Measurements from ENCODE around the gene ALB.

- no peak for TF ChIP-seq CTCF (conservative IDR thresholded peaks at IDR 0.05 in 1 of 2, IDR thresholded peaks at IDR 0.05 in 1 of 2; ENCODE audit: low read depth in 1 of 2, low read length in 2 of 2)
- no peak for TF ChIP-seq EZH2 (IDR thresholded peaks at IDR 0.05; ENCODE audit: low read length, missing control alignments)
Measured at GRCh38 chr4:73447671-73448070, 43.6 kb downstream of the ALB start.
